Right renal pelvis (tissue), 4 donors: ENCODE measurements around the gene BICC1. TPM values are rescaled to one million over a fixed set of nuclear protein-coding genes. Genes with fewer than 3 reads are reported as not detected.

Source experiments
- DNase-seq, 4 donors: peaks; one replicate each; pipeline ENCODE4 v3.0.0-alpha.2; 2013; ENCODE audit warnings: low read depth in 4 of 4, low spot score in 3 of 4, missing footprints in 1 of 4
- polyA plus RNA-seq, 4 donors: library from polyadenylated mRNA; unstranded; fragments of 120-200 nt; gene quantifications; one replicate each; pipeline ENCODE4 v1.2.1, GENCODE V29; 2013; ENCODE audit not compliant: insufficient read length in 4 of 4

BICC1 gene
- polyA plus RNA-seq, 4 donors = 69.6 to 95.3 (median 83.3) TPM

DNA sequence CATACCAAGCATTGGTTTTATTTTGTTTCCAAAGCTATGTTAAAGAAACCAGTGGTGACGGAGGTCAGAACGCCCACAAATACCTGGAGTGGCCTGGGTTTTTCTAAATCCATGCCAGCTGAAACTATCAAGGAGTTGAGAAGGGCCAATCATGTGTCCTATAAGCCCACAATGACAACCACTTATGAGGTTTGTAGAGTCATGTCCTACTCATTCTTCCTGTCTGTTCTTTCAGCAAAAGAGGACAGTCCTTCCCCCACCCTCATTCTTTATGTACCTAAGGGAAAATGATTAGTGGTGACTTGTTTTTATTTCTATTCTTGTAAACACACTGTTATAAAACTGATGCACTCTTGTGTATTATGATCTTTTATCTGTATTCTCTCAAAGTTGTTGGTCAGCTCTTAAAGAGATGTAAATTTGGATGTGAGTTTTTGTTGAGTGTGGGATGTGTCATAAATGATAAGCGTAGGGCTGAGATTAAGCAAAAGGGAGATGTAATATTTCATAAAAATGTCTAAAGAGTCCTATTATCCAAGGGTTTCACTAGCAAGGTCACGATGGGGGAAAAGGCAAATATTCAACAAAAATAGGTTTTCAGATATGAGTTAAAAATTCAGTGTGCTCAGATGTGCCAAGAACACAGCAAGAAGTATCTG lies 294.4 kb downstream of the BICC1 start:
- no peak for DNase-seq

DNA sequence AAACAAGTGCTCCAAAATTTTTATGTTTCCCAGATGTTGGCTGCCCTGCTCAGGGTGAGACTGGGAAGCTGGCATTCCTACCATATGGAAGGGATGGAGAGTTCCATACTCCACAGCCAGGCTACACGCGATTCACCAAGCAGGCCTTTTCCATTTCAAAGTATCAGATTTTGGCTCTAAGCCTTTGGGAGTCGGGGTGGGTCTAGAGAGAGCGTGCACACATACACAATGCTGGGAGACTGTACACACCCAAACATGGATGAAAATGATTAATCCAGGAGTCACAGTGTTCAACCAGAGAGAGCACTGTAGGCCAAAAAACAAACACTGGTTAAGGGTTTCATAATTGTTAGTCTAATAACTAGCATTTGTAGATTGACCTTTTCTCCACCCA lies 295.0 kb downstream of the BICC1 start:
- no peak for DNase-seq

DNA sequence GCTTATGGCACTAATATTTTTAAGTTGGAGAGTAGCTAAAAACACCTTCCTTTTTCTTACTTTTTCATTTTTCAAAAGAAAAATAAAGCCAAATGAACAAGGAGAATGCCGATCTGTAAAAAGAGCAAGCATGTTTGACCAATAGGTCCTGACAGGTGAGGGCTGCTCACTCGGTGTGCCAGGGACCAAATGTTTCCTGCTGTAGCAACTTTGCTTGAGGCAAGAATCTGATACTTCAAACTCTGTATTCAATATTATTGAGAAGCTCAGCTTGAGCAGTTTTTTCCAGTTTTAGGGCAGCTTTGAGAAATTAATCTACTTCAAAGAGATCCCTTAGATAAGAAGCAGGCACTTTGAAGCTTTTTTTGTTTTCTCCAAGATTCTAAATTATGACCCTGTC lies 298.1 kb downstream of the BICC1 start:
- no peak for DNase-seq

DNA sequence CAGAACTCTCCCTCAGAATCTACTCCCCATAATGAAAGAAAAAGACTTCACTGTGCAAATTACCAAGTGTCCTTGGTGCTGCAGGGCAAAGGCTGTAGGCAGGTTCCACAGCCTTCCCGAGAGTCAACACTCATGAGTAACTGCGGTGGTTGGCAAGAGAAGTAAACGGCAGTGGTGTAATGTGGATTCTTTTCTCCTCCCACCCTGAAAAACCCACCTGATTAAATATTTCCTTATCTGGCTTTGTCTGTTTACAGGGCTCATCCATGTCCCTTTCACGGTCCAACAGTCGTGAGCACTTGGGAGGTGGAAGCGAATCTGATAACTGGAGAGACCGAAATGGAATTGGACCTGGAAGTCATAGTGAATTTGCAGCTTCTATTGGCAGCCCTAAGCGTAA lies 300.9 kb downstream of the BICC1 start:
- no peak for DNase-seq

DNA sequence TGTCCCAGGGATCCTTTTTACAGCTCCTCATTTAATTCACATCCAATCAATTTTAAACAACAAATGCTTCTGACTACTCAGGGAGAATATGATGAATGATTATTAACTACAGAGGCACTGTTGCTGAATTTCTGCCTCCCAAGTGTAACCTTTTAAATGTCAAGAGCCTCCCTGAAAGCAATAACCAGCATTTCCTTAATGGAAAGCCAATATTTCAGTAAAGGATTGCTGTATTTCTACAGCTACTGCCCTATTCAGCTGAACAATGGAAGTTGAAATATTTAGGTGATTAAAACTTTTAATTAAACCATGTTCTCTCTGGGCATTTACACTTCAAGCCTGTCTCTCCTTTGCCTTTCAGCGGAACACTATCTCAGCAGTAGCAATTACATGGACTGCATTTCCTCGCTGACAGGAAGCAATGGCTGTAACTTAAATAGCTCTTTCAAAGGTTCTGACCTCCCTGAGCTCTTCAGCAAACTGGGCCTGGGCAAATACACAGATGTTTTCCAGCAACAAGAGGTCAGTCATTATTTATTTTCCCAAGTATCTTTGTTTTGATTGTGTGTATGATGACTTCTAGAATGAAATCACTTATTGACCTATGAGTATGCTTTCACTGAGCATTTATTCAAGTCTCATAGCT lies 304.7 kb downstream of the BICC1 start:
- DNase-seq = no peak

DNA sequence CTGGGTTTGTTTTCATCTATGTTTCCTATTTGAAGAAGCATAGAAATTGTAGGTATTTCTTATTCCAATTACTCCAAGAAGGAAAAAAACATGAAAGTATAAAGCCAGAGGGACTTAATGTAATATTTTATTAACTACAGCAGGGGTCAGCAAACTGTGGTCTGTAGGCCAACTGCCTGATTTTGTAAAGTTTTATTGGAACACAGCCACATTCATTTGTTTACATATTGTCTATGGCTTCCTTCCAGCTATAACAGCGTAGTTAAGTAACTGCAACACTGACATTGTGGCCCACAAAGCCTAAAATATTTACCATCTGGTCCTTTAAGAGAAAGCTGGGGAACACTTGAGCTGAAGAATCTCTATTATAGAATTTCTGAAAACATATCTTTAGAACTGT lies 306.2 kb downstream of the BICC1 start:
- peak in 2 of 4 donors; percentile 39 to 46 for DNase-seq

DNA sequence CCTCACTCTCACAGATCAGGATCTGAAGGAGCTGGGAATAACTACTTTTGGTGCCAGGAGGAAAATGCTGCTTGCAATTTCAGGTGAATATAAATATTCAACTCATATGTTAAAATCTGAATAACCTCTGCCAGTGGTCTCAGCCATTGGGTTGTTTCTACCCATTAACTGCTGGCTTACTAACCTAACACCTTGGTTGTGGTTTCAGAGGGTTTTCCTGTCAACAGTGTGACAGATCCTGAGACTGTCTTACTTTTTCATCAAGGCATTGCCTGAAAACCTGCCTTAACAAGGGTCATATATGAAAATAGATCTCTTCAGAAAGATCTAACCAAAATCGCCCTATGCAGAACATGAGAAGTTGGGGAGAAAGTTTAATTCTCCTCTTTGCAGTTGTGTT lies 307.7 kb downstream of the BICC1 start:
- no peak for DNase-seq

DNA sequence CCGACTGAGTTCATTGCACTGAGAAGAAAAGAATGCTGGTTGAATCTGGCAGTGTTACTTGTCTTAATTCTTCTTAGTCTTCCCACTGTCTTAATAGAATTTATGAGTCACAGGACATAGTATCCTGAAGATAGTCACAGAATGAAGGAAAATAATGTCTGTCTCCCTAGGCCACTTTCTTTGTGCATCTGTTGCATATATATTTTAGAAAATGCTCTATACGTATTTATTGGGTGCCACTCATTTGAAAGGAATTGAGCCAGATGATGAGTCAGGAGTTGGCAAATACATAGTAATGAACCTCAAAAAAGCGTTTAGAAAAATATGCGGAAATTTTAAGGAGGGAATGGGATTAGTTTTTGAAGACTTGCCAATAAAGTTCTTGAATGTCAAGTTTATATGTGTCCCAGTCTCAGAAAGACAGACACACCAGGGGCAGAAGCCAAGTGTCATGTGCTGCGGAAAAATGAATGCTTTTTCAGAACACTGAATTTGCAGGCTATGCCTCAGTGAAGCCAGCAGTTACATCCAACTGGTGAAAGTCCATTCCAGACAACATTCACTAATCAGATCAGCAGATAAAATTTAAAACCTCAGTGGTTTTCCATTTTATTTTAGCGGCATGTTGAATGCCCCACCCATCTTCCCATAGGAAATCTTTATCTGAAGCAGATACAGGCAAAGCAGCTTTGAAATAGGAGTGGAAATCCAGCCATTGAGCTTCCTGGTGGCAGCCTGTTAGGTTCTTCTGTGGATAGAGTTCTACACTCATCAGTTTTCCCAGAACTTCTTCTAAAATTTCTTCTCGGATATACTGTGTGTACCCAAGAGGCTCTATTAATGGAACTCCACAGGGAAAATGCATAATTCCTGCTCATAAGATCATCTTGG lies 308.4 kb downstream of the BICC1 start:
- no peak for DNase-seq

DNA sequence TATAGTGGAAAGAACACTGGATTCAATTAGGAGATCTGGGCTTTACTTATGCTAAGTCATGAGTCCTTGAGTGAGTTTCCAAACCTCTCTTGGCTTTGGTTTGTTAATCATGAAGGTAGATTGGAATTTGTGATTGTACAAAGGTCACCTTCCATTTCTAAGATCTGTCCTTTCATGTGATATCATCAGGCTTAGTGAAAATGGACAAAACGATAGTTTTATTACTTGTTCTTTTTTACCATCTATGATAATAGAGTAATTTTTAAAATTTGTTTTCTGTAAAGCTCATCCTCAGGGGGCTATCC lies 309.0 kb downstream of the BICC1 start:
- DNase-seq = no peak

DNA sequence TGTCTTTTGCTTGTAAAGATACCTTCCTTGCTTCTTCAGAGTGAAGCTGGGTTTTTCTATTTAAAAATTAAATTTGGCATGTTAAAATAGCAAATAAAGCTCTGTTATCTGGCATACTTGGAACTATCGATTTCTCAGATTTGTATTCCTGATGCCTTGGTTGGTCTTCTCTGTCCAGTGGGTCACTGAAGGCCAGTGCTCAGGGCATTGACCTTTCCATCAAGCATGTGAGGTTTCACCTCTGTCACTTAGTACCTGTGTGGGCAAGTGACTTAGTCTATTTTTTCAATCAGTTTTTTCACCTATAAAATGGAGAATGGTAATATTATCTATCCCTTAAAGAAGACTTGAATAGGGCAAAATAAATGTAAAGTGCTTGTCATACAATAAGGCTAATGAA lies 311.3 kb downstream of the BICC1 start:
- DNase-seq = no peak

DNA sequence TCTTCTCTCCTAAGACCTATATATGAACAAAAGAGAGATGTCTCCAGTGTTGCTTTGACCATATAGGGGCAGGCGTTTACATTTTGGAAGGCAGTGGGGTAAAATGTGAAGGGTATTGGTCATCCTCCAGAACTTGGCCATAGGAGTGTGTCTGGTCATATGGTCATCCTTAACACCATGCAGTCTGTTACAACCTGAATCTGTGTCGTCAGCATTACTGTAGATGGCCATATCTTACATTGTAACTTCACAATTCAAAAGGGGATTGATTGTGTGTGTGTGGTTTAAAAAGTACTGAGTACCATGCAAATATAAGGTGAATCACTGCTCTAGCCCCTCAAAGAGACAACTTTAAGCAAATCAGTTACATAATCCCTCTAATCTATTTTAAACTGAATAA lies 311.7 kb downstream of the BICC1 start:
- DNase-seq = no peak

DNA sequence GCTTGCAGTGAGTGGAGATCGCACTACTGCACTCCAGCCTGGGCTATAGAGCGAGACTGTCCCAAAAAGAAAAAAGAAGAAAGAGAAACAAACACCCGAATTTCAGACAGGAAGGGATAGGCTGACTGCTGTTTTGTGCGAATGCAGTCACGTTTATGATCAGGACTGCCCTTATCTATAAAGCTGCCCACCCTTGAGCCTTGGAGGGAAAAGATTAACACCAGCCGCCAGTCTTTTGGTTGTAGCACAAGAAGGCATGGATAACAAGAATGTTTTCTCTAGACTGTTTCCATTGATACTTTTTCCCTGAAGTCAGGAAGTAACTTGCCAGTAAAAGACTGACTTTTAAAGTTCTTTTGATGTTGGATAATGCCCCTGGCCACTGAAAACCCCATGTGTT lies 314.0 kb downstream of the BICC1 start:
- DNase-seq = no peak

DNA sequence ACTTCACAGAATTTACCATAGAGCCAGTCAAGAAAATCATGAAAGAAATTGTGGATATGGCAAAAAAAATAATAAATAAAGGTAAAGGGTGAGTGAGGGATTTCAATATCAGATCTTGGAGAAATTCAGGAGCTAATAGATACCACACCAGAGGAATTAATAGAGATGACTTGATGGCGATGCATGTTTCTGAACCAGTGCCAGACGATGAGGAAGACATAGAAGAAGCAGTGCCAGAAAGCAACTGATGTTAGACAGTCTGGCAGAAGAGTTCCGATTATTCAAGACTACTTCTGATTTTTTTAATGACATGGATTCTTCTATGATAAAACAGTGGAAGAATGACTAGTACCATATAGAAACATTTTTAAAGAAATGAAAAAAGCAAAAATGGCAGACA lies 314.7 kb downstream of the BICC1 start:
- DNase-seq = no peak

DNA sequence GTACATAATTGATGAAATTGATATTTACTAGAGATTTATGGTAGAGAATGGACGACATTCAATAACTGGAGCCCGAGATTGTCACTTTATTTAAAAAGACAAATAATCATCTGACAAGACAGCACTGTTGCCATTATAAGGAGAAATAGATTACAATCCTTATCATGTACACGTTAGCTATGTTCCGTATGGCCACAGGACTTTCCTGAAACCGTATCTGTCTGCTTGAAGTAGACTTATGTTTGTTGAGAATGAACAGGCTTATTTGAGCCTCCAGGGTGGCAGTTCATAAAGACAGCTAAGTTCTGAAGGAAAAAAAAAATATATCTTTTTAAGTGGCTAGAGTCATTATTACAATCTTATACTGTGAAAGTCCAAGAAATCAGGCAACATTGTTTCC lies 317.2 kb downstream of the BICC1 start:
- no peak for DNase-seq

DNA sequence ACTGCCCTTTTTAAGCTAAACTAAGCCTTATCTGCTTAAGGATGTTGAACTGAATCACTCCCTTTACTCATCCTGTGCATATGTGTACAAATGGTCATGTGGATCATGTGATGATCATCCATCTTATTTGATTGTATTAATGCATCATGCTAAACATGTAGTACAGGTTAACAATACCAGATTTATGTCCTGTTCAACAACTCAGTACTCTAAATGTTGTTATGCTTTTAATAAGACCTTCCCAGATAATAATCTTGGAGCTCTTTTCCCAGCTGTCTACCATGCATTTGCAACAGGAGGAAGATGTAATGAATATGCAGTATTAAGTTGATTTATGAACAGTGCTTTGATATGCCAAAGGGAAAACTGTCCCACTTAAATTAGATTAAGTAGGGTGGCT lies 318.0 kb downstream of the BICC1 start:
- DNase-seq = no peak

DNA sequence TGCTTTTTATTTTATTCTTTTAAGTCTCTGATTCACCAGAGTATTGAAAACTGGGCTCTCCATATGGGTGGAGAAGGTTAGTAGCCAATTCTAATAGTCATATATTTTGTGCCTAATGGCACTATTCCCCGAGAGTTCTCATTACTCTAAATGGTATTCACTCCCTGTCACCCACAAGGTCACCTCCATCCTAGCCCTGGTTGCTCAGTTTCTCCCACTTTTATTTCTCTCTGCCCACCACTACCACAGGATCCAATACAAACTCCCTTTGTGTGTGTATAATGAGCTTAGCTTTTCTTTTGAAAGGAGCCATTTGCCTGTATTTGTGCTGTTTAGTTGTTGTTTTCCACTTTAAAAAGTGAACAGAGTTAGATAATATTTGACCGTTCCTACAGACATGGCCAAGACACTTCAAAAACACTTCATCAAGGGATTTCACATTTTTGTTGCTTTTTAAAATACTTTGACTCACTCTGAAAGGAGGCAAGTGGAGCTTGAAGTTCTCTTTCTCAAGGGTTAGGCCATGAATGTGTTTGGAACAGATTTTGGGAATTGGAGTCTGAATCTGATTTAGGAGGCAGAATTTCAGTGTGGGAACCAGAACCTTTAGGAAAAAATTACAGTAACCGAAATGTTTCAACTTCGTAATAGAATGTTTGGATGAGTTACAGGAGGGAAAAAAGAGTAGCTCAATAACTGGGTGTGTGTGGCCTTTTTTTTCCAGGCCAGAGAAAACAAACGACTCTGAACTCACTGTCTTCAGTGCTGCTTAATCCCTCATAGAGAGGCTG lies 321.3 kb downstream of the BICC1 start:
- DNase-seq = no peak

DNA sequence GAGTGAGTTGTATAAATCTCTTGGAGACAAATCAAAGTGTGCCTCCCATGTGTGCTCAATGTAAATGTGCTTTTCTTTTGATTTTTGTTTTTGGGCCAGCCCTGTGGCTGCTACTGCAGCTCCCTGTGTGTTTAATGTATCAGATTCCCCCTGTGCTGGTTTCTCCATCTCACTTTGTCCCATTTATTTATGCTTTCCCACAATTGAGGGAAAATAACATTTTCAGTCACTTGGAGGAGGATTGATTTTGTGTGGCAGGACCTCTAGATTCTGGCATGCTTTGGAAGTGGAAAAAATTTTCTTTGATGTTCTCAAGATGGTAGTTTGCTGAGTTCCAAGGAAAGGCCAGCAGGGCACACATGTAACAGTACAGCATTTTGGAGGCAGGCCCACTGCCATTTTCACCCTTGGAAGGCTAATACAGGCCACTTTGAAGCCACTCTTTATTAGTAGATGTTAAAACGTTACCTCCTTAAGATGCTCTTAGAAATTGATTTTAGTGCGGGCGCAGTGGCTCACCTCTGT lies 323.6 kb downstream of the BICC1 start:
- DNase-seq = no peak

DNA sequence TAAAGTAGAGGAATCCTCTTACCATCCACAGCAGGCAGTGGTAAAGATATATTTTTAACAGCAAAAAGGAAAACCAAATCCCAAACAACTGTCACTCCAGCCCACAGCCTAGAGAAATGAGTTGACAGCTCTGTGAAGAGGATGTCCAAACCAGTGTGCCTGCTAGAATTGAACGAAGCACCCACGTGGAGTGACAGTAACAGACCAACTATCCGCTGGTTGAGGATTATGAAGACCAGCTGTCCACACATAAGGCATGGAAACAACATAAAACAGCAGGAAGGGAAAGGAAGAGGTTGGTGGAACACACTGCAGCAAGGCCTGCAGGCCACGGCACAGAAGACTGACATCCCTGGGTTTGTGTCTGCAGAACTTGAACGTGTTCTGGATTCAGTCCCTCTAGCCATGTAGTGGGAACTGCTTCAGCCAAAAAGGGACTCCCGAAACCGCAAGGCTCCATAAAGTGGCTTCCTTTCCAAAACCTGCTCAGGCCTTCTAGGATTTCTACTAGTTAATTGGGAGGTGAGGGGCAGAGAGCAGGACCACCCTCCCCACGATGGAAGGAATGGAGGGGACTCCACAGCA lies 324.4 kb downstream of the BICC1 start:
- no peak for DNase-seq

DNA sequence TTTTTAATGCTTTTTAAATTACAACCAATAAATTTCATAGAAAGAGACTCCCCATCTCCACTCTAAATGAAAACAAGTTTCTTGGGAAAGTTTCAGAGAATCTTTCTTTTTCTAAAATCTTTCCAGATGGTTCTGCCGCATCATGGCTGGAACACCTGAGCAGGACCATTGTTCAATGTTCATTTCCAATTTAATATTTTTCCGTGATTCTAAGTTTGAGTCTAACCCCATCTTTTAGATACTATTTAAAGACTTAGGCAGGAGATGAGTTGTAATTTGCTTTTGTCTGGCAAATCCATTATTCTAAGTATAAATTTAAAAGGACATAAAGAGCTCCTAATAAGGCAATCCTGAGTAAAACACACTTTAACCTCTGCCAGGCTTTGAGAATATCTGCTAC lies 325.2 kb downstream of the BICC1 start:
- no peak for DNase-seq

DNA sequence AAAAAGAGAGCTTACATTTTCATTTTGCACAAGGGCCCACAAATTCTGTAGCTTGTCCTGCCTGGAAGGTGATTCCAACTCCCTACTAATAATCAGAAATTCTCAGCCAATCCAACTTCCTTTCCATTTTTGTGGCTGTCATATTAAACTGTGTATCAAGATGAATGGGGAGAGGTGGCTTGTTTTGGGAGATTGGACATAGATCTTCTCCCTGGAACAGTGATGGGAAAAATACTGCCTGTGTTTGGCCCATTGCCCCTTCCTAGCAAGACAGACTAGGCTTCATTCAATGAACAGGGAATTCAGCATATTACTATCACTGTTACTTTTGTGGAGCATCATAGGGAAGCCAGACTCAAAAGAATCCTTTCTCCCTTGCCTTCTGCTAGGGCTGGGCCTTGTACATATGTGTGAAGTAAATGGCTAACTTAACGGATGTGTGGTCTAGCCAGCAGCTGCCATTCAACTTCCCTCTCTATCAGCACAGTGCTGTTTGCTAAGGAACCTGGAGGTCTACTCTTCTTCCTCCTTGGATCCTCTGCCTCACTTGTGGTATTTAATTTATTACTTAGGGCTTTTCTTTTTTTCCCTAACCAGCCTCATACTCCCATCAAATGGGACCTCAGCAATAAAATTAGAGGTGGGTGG lies 326.0 kb downstream of the BICC1 start:
- no peak for DNase-seq
